Globus pallidus (tissue), 1 donor: ENCODE data around the gene TMEM9.
A peak's percentile ranks its signal among the peaks of the same experiment; 100 is the strongest.

Experiments
- DNase-seq: peaks from one replicate; pipeline ENCODE4 v3.0.0-alpha.2; 2015; ENCODE audit warnings: low spot score

The TMEM9 gene

DNA sequence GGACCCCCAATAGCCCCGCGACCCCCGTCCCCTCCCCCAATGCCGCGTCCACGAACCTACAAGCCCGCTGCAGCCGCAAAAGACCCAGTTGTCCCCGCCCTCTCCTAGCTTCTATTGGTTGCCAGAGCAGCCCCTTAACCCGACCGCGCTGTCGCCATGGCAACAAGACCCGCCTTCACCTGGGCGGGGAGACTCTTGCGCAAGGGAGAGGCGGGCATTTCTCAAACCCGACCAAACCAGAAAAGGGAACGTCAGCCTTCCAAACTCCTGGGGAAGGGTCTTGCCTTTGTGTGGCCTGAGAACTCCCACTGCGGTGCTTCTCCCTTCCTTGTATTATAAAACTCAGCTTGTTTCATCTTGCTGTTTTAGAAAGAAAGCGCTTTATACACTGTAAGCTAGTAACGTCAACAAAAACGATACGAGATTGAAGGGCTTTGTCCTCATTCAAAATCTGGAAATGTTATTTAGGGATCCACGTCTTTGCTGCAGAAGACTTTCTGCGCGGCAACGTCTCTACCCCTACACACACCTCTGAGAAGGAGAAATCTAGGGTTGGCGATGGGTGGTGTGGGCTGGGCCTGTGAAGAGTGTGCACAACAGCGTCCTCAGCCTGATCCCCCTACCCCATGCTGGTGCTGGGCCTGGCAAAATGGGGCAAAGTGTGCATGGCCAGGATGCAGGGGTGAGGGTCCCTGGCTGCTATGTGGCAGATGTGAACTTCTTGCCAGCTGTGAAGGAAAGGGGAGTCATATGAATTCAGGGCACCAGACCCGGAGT lies at the start of gene TMEM9:
TMEM9 (minus strand) TSS at position 86 of the 777 bp plus-strand sequence. CDS start 551 bp downstream, outside the sequence.
- peak; percentile 96 for DNase-seq

- no peak for DNase-seq
Observed at GRCh38 chr1:201198598-201198997, 44.3 kb upstream of the TMEM9 start.

DNA sequence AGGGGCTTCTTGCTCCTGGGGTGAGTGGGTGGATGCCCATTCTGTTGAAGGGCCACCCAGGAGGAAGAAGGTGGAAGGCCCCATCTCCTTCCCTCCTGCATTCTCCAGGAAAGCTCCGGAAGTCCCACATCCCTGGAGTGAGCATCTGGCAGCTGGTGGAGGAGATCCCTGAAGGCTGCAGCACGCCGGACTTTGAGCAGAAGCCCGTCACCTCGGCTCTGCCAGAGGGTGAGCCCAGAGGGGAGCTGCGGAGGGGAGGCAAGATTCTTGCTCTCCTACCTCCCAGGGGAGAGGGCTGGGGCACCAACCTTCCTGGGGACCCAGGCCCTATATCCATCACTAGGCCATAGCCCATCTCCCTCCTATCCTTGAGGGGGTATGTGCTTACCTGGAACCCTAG lies 39.8 kb upstream of the TMEM9 start:
- DNase-seq, result no peak

- no peak for DNase-seq
Observed at GRCh38 chr1:201192261-201192788, 38.1 kb upstream of the TMEM9 start.

DNA sequence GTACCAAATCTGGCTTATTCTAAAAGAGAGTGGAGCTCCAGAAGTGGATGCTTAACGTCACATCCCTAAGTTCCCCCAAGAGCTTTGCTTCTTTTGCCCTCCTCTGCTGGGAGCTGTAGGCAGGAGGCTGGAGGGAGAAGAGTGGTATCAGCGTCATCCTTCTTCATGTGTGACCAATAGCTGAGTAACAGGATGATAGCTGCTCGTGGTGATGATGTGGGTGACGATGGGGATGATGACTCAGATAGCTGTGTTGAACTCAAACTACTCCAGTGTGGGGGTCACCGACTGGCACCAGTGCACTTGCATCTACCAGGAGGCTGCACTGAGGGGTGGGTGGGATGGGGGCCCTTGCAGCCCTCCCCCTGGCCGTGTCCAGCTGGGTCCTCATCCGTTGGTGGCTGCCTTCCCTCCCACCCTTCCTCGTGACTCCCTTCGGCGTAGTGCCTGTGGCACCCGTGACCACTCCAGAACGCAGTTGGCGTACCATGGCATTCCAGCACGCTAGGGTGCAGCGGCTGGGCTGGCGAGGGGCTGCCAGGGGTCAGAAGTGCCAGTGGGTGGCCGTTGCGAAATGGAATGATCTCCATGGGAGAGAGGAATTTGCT lies 37.5 kb upstream of the TMEM9 start:
- no peak for DNase-seq

DNA sequence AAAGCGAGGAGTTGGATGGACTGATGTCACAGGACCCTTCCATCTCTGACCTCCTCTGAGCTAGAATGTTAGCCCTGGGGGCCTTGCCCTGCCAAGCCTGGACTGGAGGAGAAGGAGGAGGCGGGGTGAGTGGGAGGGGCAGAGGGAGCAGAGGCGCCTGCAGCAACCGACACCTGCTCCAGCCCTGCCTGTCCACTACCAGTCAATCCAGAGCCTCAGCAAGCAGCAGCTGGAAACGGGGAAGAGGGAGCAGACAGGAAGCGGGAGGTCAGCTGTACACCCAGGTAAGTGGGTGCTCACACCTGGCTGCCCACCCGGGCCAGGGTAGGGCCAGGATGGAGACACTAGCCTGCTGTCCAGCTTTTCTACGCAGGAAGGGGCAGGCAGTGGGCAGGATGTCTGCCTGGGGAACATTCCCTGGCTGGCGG lies 36.4 kb upstream of the TMEM9 start, which contains the start of gene IGFN1:
IGFN1 (plus strand) TSS at position 201 of the 428 bp plus-strand sequence. CDS start 2,470 bp downstream, outside the sequence.
- no peak for DNase-seq

DNA sequence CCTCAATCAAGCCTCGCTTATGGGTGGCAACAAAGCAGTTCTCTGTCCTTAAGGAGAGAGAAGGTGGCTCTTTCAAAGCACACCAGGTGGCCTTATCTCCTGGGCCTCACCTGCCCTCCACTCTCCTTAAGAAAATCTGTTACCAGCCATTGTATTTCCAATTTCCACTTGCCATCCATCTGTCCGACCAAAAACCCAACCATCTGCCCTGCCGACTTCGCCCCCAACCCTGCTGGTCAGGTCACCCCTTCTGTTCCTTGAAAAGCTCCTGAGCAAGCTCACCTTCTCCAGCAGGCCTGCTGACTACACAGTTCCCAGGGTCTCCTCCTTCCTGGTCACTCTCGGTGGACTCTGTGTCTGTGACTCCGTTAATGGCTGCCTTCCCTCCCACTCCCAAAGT lies 35.7 kb upstream of the TMEM9 start:
- DNase-seq, result no peak

- DNase-seq, result no peak
Observed at GRCh38 chr1:201189085-201189484, 34.8 kb upstream of the TMEM9 start.

GRCh38 chr1:201186192-201186591 lies 31.9 kb upstream of the TMEM9 start:
- DNase-seq, result no peak

- no peak for DNase-seq
Observed at GRCh38 chr1:201185527-201186128, 31.4 kb upstream of the TMEM9 start.

DNA sequence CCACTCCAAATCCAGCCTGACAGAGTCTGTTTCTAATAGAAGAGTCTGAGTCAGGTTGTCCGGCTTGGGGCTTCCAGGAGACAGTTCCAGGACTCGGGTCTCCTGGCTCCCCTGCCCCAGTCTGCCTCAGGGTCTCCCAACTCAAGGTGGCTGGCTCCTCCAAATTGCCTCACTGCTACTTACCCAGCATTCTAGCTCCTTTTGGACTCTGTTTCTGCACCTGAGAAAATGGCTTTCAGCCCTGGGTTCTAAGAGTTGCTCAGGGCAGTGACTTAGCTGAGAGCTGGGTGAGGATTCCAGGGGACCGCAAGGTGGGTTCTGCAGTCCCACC lies 30.8 kb upstream of the TMEM9 start:
- DNase-seq, result no peak

DNA sequence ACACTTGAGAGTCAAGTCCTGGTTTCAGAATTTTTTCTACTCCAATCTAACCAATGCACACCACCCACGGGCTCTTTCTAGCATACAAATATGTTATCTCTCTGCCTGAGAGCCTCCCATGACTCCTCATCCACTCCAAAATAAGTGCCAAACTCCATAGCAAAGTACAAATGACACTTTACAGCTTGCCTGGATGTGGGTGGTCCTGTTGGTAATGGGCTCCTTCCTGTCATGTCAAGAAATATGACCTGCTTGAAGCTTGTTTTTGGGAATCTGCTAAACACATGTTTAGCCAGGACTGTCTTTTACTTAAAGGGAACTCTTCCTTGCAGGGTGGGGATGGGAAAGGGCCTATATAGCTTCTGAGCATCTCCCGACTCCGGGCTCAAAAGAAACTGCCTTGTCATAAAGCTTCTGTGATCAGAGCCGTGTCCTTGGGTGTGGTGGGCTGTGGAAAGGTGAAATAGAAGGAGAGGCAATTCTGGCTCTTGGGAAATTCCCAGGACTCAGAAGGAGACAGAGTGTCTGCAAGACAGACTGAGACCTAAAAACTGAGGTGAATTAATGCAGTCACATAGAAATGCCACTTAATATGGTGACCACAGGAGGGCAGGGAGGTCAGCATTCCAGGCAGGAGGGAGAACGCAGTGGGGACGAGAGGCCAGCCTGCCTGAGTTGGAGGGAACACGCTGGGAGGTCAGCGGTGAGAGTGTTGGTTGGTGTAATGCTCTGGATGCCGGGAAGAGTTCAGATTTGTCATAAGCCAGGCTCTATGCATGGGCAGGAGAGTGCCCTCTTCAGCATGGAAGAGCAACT lies 30.2 kb upstream of the TMEM9 start:
- DNase-seq, result peak; percentile 34

DNA sequence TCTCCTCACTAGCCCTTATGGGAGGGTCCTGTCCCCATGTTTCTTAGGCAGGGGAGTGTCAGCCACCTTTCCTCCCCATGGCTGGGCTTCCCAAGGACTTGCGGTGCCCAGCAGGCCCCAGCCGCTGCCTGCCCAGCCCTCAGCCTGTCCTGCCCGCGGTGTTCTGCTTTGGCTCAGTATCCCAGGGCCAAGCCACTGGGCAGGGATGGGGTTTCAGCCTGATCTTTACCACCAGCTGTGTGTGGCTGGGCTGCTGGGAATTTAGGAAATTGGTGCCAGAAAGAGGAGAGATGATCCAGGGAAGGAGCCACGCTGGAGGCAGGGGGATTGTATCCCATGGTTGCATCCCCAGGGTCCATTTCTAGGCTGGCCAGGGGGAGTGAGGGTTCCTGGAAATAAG lies 29.5 kb upstream of the TMEM9 start:
- no peak for DNase-seq

DNA sequence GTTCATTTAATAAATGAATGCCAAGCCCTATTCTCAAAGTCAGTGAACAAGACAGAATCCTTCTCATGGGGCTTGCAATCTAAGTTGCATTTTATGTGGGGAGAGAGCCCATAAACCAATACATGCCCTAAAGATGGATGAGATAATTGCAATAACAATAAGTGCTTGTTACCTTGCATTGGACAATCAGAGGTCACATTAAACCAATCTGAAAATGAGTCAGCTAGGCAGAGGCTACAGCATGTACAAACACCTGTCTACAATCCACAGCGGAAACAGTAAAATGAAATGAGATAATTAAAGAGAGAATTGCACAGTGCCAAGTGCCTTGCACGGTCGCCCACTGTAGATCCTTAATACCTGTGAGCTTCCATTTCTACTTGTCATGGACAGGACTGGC lies 28.9 kb upstream of the TMEM9 start:
- DNase-seq, result no peak

DNA sequence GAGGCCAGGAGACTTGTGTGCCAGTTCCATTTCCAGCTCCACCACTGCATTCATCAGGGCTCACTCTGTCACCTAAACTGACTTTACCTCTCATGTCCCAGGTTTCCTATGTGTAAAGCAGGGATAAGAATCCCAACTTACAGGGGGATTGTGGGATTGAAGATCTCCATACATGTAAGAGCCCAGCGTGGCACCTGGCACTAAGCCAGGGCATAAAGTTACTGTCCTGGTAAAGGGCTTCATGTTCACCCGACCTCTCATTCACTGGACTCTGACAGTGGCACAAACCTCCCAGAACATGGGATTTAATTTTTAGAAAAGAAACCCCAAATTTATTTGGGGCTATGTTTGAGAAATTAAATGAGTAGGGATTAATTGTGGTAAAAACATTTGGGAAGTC lies 27.5 kb upstream of the TMEM9 start:
- DNase-seq, result no peak

DNA sequence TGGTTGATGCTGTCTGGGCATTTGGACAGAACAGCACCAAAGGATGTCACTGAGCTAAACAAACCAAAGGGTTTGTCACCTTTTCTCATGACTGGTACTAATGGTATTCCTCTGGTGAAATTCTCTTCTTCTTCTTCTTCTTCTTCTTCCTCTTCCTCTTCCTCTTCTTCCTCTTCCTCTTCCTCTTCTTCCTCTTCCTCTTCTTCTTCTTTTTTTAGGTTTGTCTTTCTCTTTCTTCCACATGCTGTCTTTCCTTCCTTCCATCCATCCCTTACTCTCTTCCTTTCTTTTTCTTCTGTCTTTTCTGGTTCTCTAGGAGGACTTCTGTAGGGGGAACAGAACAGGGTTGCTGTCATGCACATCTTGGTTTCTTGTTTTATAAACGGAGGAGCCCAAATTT lies 27.0 kb upstream of the TMEM9 start:
- no peak for DNase-seq

- no peak for DNase-seq
Observed at GRCh38 chr1:201180901-201181300, 26.6 kb upstream of the TMEM9 start.

GRCh38 chr1:201180141-201180540 lies 25.9 kb upstream of the TMEM9 start:
- no peak for DNase-seq

GRCh38 chr1:201178718-201179117 lies 24.4 kb upstream of the TMEM9 start:
- no peak for DNase-seq

GRCh38 chr1:201176940-201177339 lies 22.7 kb upstream of the TMEM9 start:
- DNase-seq, result no peak

DNA sequence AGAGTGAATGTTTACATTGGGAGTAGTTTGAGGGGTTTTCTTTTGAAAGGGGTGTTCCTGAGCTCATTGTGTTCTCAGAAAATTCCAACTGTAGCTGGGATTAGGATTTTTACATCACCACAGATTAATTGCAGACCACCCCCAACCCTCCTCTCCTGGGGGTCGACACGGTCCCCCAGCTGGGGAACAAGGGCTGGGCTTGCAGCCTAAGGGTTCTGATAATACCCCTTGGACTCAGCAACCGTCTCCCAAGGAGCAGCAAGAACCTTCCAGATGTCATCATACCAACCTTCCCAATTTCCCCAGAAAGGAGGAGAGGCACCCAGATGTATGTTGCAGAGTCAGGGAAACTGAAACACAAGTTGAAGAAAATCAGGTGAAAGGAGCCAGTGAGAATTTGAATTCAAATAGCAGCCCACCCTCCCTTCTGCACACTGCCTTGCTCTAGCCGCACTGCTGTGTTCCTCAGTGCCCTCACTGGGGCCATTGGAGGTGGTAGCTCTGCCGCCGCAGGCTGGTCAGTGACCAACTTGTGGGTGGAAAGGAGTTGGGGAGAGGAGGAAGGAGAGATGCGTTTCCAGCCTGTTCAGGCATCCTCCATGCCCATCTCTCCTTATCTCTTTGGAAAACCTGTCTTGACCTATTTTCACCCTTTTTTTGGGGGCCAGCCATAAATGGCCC lies 21.7 kb upstream of the TMEM9 start:
- DNase-seq, result no peak

GRCh38 chr1:201173736-201174135 lies 19.5 kb upstream of the TMEM9 start:
- DNase-seq, result no peak
